ENCODE results near the gene FNBP1L. TPM values are rescaled to one million over a fixed set of nuclear protein-coding genes. Genes with fewer than 3 reads are reported as not detected.
"Not testable (repeated sequence)": the region's sequence is repeated elsewhere in the genome, so short reads cannot be mapped to it uniquely, and the experiment has no call there.

The FNBP1L gene
- total and polyA plus RNA-seq, 2 of the 8 experiments (the other 6 are each of a cell fraction or from before 2014, with no cell fraction given), result 48.9 to 95.9 TPM

GRCh38 chr1:93553886-93554490, 106.1 kb downstream of the FNBP1L start:
- not testable (repeated sequence) for H3K4ac ChIP-seq (replicated peaks; ENCODE audit: insufficient read length, low read depth, low read length); H4K91ac ChIP-seq (replicated peaks; ENCODE audit: insufficient read length, low read length); H3K56ac ChIP-seq (replicated peaks; ENCODE audit: insufficient read length, low read depth, low read length); H3K27ac ChIP-seq (ENCODE audit: low read depth, low read length); FAIRE-seq; H4K5ac ChIP-seq (ENCODE audit: insufficient read length, low read depth, low read length); H3K23ac ChIP-seq (ENCODE audit: insufficient read length); H3K79me1 ChIP-seq (ENCODE audit: low read depth, low read length); DNase-seq (ENCODE audit: low read depth in 1 of 2, low spot score in 2 of 2); H4K8ac ChIP-seq (ENCODE audit: extremely low read depth, insufficient read depth, low read length); H3K4me2 ChIP-seq (ENCODE audit: insufficient read depth in 1 of 2, low read depth in 2 of 2, low read length in 2 of 2); H2BK15ac ChIP-seq (ENCODE audit: low read length); H2BK20ac ChIP-seq (ENCODE audit: low read length); H2BK5ac ChIP-seq (ENCODE audit: low read depth, low read length); H3K23me2 ChIP-seq (ENCODE audit: low read depth, low read length); H2BK12ac ChIP-seq (ENCODE audit: low read depth, low read length); H2BK120ac ChIP-seq (replicated peaks; ENCODE audit: low read depth, low read length); H2AFZ ChIP-seq (ENCODE audit: low read length); H4K20me1 ChIP-seq (replicated peaks in 1 of 2; ENCODE audit: control insufficient read depth in 1 of 2, insufficient read depth in 2 of 2, low read length in 2 of 2); H3K18ac ChIP-seq (ENCODE audit: extremely low read depth, low read length); H3K4me3 ChIP-seq (ENCODE audit: extremely low read depth in 1 of 4, insufficient read depth in 2 of 4, low read depth in 3 of 4, low read length in 4 of 4); H3K4me1 ChIP-seq (replicated peaks in 1 of 4; ENCODE audit: control insufficient read depth in 3 of 4, insufficient read depth in 4 of 4, low read length in 3 of 4); H3K27me3 ChIP-seq (replicated peaks in 1 of 4; ENCODE audit: control insufficient read depth in 3 of 4, extremely low read depth in 1 of 4, insufficient read depth in 3 of 4, low read length in 3 of 4); H3K9ac ChIP-seq (replicated peaks in 1 of 4; ENCODE audit: extremely low read depth in 1 of 4, low read depth in 3 of 4, low read length in 3 of 4); H3K79me2 ChIP-seq (ENCODE audit: control insufficient read depth in 1 of 2, insufficient read depth in 2 of 2, low read length in 2 of 2); H3K14ac ChIP-seq (ENCODE audit: insufficient read length); H2AK5ac ChIP-seq (ENCODE audit: low read depth, low read length); H3K9me3 ChIP-seq (ENCODE audit: insufficient read depth in 2 of 2, low read depth in 1 of 2, low read length in 1 of 2)
- peaks cover 0 to 54% (median 17%) of the 10 kb centered on the region in 4 experiments; a peak in 7 of 8 replicates for H3K36me3 ChIP-seq (ENCODE audit: control insufficient read depth in 2 of 4, insufficient read depth in 4 of 4, low read length in 3 of 4)
- 91 to 100% methylated on average over 1 to 4 of the region's 4 CpGs for WGBS, 2 experiments (ENCODE audit: extremely low coverage in 1 of 2, insufficient coverage in 1 of 2, insufficient read length in 1 of 2, insufficient replicate concordance in 2 of 2, low coverage in 1 of 2, low lambda C conversion rate in 2 of 2, missing lambda C conversion rate in 1 of 2)
- CTCF ChIA-PET (ENCODE audit: partially characterized antibody), result interaction anchor here (1.3 kb wide), 1 partner anchor 250 kb away, joined by 6 read pairs; no protein-coding TSS in a partner anchor
- POLR2A ChIA-PET (ENCODE audit: partially characterized antibody), result interaction anchor here (1.0 to 1.7 kb wide), 2 partner anchors 8 to 15 kb away, joined by 3 read pairs; no protein-coding TSS in a partner anchor

All from H1 (cell line).